SKM-1 treated with dmso at 0.1 percent for 144 hours (cell line): Measurements from ENCODE around the gene DENND1B.

Experiments used
- DNase-seq: peaks from one replicate; lab custom pipeline; 2025; ENCODE audit not compliant: unreplicated experiment; lab: John Stamatoyannopoulos, UW

Gene DENND1B, protein sequence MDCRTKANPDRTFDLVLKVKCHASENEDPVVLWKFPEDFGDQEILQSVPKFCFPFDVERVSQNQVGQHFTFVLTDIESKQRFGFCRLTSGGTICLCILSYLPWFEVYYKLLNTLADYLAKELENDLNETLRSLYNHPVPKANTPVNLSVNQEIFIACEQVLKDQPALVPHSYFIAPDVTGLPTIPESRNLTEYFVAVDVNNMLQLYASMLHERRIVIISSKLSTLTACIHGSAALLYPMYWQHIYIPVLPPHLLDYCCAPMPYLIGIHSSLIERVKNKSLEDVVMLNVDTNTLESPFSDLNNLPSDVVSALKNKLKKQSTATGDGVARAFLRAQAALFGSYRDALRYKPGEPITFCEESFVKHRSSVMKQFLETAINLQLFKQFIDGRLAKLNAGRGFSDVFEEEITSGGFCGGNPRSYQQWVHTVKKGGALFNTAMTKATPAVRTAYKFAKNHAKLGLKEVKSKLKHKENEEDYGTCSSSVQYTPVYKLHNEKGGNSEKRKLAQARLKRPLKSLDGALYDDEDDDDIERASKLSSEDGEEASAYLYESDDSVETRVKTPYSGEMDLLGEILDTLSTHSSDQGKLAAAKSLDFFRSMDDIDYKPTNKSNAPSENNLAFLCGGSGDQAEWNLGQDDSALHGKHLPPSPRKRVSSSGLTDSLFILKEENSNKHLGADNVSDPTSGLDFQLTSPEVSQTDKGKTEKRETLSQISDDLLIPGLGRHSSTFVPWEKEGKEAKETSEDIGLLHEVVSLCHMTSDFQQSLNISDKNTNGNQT

DNA sequence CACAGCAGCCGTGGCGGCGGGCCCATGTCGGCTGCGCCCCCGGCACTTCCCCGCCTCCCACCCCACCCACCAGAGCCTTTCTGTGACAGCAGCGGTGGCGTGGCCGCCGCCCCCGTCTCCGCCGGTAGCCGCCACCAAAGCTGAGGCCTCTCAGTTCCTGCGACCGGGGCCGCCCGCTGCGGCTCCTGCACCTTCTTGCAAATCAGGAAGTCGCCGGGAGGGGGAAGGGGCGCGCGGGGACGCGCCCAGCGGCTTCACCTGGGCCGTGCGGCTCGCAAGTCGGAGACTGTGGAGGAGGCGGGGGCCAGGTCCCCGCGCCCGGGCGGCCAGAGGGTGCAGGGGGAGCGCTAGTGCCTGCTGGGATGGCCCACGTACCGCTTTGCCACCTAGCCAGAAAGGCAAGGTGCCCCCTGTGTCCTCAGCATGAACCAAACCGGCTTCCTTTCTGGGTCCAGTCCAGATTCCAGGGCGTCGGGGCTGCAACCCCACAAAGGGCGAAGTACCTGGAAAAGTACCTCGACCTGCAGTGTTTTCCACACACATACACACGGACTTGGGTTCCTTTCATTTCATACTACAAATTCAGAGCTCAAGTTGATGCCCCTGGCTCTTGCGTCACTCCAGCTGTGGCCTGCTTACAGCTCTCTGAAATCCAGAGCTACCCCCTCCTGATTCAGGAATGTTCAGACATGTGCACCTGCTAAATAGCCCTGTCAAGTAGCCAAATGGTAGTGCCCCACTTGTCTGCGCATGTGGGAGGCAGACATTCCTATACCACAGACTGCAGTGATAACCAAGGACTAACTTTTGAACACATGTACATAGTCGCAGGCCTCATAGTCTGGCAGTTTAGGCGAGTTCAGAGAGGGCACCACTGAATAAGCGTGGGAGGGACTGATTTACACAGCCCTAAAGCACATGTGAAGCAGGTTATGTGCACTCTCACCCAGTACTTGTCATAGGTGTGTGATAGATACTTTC is at the start of gene DENND1B:
DENND1B (minus strand) TSS at position 199 of the 981 bp plus-strand sequence. CDS start 325 bp downstream, outside the sequence.
- peak; percentile 78 for DNase-seq

GRCh38 chr1:197814306-197814705 is 39.0 kb upstream of the DENND1B start:
- DNase-seq = no peak

- DNase-seq = no peak
Observed at GRCh38 chr1:197813741-197814140, 38.5 kb upstream of the DENND1B start.

GRCh38 chr1:197811769-197812168 is 36.5 kb upstream of the DENND1B start:
- DNase-seq = no peak

DNA sequence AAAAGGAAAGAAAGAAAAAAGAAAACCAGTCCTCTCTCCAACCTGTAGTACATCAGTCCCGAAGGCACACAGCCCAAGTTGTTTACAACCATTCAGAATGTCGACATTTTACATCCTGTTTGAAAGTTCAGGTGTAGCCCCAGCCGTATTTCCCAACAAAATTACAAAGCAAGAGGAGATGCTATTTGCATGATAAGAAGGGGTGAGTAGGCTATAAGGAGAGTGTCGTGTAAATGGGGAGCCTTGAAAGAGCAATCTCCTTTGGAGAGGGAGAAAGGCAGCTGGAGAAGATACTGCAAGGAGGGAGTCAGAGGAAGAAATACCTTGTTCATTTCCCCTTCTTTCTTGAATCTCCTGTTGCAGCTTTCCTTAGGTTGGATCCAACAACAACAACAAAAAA is 35.5 kb upstream of the DENND1B start:
- DNase-seq = no peak

DNA sequence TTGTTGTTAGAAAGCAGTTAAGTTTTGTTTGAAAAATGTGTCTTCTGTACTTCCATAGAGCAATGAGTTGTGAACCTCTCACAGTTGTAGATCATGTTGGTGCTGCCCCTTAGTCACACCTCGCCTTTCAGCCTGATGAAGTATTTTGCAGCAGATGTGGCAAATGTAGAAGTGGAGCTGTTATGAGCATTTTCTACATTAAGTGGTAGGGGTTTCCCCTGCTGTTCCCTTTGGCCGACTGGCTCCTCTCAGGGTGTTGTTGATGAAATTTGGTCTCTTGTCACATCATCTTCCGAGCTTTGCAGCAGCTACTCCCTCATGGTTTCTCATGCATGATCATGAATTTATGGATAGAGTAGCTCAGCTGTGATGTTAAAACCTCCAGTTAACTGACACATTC is 33.6 kb upstream of the DENND1B start:
- DNase-seq = no peak

DNA sequence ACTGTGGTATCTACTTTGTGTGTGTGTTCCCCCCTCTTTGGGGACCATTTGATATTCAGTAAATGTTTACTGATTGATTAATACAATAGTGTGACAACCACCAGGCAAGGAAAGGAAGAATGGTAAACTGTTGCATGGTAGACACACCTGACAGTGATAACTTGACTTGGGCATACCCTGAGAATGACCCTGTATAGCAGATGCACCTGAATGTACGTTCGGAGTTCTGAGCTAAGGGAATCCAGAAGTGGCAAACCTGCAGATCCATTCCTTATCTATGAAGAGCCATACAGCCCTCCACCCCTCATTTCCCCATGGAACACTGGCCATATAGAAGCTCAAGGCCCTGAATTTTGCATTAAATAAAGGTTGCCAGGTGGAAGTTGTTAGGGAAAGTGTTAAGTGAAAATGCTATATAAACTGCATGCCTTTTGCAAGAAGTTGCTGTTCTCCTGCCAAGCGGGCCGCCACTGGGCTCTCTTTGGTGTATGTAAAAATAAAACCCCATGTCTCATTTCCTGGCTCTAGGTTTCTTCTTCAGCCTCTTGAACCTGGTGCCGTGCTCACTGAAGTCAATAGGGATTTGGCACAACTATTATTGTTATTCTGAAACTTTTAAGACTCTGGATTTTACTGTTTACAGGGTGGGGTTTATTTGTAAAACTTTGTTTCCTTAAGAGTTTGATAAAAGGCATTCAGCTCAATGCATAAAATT is 32.6 kb upstream of the DENND1B start:
- DNase-seq = no peak

DNA sequence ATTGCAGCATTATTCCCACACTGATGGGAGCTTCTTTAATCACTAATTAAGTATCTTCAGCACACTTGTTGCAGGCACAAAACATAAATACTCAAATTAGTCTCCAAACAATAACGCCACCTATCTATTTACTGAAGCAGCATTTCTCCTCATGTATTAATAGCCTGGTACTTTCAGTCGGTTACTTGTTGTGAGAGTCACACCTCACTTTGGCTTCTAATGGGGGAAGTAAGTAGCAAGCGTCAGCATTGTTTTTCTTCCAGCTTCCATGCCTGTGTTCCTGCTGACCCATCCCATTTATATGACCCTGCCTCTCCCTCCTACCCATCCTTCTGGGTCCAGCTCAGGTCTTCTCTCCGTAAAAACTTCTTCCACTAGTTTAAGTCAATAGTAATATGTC is 31.9 kb upstream of the DENND1B start:
- DNase-seq = no peak

DNA sequence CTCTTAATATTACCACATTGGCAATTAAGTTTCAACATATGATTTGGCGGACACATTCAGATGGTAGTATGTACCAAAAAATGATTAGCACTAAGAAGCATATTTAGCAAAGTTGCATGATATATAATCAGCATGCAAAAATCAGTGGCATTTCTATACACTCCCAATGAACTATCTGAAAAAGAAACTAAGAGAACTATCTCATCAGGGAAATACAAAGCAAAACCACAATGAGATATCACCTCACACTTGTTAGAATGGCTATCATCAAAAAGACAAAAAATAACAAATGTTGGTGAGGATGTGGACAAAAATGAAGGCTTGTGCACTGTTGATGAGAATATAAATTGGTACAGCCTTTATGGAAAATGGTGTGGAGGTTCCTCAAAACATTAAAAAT is 31.4 kb upstream of the DENND1B start:
- no peak for DNase-seq

DNA sequence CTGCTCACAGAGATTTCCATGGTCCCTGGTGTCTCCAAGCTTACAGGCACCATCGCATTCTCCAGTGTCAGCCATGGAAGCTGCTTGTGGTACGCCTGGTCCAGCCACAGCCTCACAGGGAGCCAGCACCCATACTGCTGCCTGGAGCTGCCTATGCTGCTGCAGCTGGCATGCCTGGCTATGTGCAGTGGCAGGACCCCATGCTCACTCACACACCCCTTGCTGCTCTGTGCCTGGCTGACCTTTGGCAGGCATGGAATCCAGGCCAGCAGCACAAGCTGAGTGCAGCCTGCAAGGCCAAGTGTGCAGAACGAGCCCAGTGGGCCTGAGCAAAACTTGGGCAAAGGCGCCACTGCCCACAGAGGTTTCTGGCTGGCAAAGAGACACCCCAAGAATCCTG is 26.4 kb upstream of the DENND1B start:
- DNase-seq = no peak

- no peak for DNase-seq
Observed at GRCh38 chr1:197801111-197801482, 25.8 kb upstream of the DENND1B start.

DNA sequence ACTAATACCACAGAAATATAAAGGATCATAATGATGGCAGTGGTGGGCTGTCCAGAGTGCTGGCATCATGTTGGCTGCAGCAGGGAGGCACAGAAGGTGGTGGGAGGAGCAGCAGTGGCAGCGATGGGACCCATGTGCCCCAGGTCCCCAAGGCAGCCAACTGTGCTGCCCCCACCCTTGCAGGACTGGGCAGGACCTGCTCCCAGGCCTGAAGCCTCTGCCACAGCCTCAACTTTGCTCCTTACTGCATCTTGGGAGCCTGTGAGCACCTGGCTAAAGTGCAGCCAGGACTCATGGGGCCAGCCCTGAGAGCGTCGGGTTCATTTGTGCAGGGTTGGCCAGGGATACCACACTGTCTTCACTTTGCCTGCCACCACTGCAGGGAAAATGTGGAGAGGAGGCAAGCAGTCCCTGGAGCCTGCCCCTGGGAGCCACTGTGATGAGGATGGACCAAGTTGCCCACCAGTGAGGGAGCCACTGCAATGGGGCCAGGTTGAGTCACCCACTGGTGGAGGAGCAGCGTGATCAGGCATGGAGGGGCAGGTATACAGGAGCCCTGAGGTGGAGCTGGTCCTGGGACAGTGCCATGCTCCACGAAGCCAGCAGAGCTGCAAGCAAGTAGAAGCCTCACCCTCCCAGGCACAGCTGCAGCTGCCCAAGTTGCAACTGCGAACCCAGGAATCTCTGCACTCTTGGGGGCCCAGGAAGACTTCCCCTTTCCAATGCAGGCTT is 25.3 kb upstream of the DENND1B start:
- DNase-seq = no peak

- DNase-seq = no peak
Observed at GRCh38 chr1:197799271-197799670, 24.0 kb upstream of the DENND1B start.

DNA sequence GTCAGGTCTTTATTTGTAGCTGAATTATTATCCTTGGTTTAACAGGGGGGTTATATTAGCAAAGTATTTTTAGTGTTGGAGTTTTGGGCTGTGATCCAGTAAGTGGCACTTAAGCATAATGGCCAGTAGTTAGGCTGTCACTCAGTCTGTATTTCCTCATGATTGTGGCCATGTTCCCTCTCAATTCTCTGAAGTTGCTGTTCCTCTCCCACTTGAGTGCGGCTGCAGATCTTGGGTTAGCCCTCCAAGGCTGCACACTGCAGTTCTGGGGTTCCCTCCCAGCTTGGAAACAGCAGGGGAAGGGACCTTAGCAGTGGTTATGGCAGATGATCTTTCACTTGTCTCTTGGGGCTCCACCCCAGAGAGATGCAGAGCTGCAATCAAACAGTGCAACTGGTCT is 23.2 kb upstream of the DENND1B start:
- no peak for DNase-seq

- no peak for DNase-seq
Observed at GRCh38 chr1:197797010-197797409, 21.7 kb upstream of the DENND1B start.

GRCh38 chr1:197788741-197789739 is 13.8 kb upstream of the DENND1B start:
- DNase-seq = no peak

- DNase-seq = no peak
Observed at GRCh38 chr1:197787623-197788536, 12.6 kb upstream of the DENND1B start.

DNA sequence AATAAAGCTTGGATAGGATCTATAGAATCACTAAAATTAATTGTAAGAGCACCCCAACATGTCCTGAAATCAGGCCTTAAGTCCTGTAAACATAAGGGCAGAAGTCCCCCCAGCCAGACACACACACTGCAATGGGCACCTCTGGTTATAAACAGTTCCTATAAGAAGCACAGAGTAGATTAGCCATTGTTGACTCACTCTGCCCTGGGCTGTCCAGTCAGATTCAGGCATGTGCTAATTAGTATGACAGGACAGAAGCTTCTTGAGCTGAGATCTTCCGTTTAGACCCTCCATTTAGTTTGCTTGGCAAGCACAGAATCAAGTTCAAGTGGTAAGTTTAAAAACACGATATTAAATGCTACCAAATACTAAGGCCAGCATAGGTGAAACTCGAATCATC is 11.8 kb upstream of the DENND1B start:
- DNase-seq = no peak
